Stomach (tissue), 4 donors: ENCODE measurements around the gene RRAD.

ENCODE experiments used
- POLR2AphosphoS5 ChIP-seq, 3 donors: sonication (generic); formaldehyde crosslinking; IDR thresholded peaks; one replicate each; pipeline ENCODE4 v1.6.1; 2016; ENCODE audit warnings: antibody characterized with exemption in 3 of 3
- TF ChIP-seq, protein P1 (sequence below), 7 experiments: fragments of 450-650 bp in 4 of 7; fragments of 200-600 bp in 3 of 7; sonication (generic) in 3 of 7; IDR thresholded peaks; one replicate each; pipeline ENCODE4 v1.5.1; 2016 to 2019; ENCODE audit warnings: antibody characterized with exemption in 7 of 7, control low read depth in 2 of 7, mild to moderate bottlenecking in 1 of 7

DNA sequence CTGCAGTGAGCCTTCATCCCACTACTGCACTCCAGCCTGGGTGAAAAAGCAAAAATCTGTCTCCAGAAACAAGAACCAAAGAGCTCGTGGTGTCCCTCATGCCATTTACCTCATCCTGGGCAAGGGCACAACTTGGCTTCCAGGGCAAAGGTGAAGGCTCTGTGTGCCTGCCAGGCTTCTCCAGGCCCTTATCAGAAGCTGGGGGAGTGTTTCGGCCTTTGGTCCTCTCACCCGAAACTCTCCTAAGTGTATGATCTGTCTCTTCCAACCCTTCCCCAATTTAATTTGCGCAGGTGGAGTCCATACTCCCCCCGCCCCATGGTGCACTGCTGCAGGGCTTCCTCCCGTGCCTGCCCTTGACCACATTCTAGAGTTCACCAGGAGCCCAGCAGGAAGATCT, 11.1 kb upstream of the RRAD start:
- TF ChIP-seq, protein P1, sequence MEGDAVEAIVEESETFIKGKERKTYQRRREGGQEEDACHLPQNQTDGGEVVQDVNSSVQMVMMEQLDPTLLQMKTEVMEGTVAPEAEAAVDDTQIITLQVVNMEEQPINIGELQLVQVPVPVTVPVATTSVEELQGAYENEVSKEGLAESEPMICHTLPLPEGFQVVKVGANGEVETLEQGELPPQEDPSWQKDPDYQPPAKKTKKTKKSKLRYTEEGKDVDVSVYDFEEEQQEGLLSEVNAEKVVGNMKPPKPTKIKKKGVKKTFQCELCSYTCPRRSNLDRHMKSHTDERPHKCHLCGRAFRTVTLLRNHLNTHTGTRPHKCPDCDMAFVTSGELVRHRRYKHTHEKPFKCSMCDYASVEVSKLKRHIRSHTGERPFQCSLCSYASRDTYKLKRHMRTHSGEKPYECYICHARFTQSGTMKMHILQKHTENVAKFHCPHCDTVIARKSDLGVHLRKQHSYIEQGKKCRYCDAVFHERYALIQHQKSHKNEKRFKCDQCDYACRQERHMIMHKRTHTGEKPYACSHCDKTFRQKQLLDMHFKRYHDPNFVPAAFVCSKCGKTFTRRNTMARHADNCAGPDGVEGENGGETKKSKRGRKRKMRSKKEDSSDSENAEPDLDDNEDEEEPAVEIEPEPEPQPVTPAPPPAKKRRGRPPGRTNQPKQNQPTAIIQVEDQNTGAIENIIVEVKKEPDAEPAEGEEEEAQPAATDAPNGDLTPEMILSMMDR (IDR thresholded peaks at IDR 0.05), result no peak
- TF ChIP-seq POLR2AphosphoS5 (IDR thresholded peaks at IDR 0.05), result no peak
